SK-N-SH (cell line): ENCODE measurements around the gene ERBB2. TPM values are rescaled to one million over a fixed set of nuclear protein-coding genes. Genes with fewer than 3 reads are reported as not detected.

Source experiments
- CTCF ChIA-PET: fragments of 300-600, 350-600 bp; formaldehyde crosslinking; extraction: SDS; loops from one replicate; lab custom pipeline; 2021; lab: Yijun Ruan, JAX
- POLR2A ChIA-PET: fragments of 350-600 bp; sonication (Branson Sonifier 250); formaldehyde crosslinking; extraction: SDS; loops from one replicate; lab custom pipeline; 2020; ENCODE audit warnings: antibody characterized with exemption, inconsistent platforms; lab: Yijun Ruan, JAX
- DNase-seq: peaks from one replicate; pipeline ENCODE4 v3.0.0; 2012
- H2AFZ ChIP-seq: fragments of 200-600 bp; sonication (generic); 2 replicates; pipeline ENCODE4 v1.8.1; 2016; ENCODE audit warnings: antibody characterized with exemption, mild to moderate bottlenecking, low read depth
- H3F3A ChIP-seq: fragments of 200-600 bp; sonication (generic); replicated peaks from 2 replicates; pipeline ENCODE3; 2016; ENCODE audit warnings: antibody characterized with exemption, mild to moderate bottlenecking; ENCODE audit not compliant: insufficient read depth
- H3K27ac ChIP-seq, 2 experiments: fragments of 200-500 bp in 1 of 2; fragments of 200-600 bp in 1 of 2; sonication (Bioruptor generic) in 1 of 2; sonication (generic), shearing (Covaris generic) in 1 of 2; 2 replicates each; pipeline versions ENCODE4 v1.5.1 to v1.6.1; 2014 to 2016; ENCODE audit warnings: low read depth in 2 of 2, inconsistent platforms in 1 of 2, low read length in 1 of 2, mild to moderate bottlenecking in 1 of 2, mixed read lengths in 1 of 2
- H3K27me3 ChIP-seq: fragments of 200-600 bp; sonication (generic), shearing (Covaris generic); 2 replicates; pipeline ENCODE4 v1.6.1; 2016; ENCODE audit warnings: mixed run types; ENCODE audit not compliant: insufficient read depth
- H3K36me3 ChIP-seq, 2 experiments: fragments of 200-500 bp in 1 of 2; fragments of 200-600 bp in 1 of 2; sonication (Bioruptor generic) in 1 of 2; sonication (generic) in 1 of 2; replicated peaks in 1 of 2; 2 replicates each; pipeline versions ENCODE3 to v1.5.1; 2014 to 2016; ENCODE audit warnings: low read length in 1 of 2, mild to moderate bottlenecking in 1 of 2; ENCODE audit not compliant: insufficient read depth in 2 of 2, control insufficient read depth in 1 of 2
- H3K4me1 ChIP-seq, 2 experiments: fragments of 200-500 bp in 1 of 2; fragments of 200-600 bp in 1 of 2; sonication (Bioruptor generic) in 1 of 2; sonication (generic), shearing (Covaris generic) in 1 of 2; 2 replicates each; pipeline versions ENCODE4 v1.5.1 to v1.6.1; 2014 to 2016; ENCODE audit warnings: low read depth in 1 of 2, low read length in 1 of 2, mixed run types in 1 of 2; ENCODE audit not compliant: insufficient read depth in 2 of 2, control insufficient read depth in 1 of 2
- H3K4me2 ChIP-seq: fragments of 200-600 bp; sonication (generic), shearing (Covaris generic); 2 replicates; pipeline ENCODE4 v1.6.1; 2017; ENCODE audit warnings: mixed run types
- H3K4me3 ChIP-seq, 2 experiments: fragments of 200-500 bp in 1 of 2; fragments of 200-600 bp in 1 of 2; sonication (Bioruptor generic) in 1 of 2; sonication (generic), shearing (Covaris generic) in 1 of 2; 2 replicates each; pipeline versions ENCODE4 v1.5.1 to v1.8.1; 2014 to 2016; ENCODE audit warnings: low read depth in 2 of 2, inconsistent platforms in 1 of 2, low read length in 1 of 2, mild to moderate bottlenecking in 1 of 2, mixed read lengths in 1 of 2, moderate library complexity in 1 of 2
- H3K79me2 ChIP-seq: fragments of 200-600 bp; sonication (generic); 2 replicates; pipeline ENCODE4 v1.8.1; 2017; ENCODE audit warnings: mild to moderate bottlenecking; ENCODE audit not compliant: insufficient read depth
- H3K9ac ChIP-seq: fragments of 200-600 bp; sonication (generic); 2 replicates; pipeline ENCODE4 v1.6.1; 2017; ENCODE audit warnings: mixed run types
- H3K9me2 ChIP-seq: fragments of 200-600 bp; sonication (generic); 2 replicates; pipeline ENCODE4 v1.6.1; 2017; ENCODE audit warnings: mixed run types
- H3K9me3 ChIP-seq: fragments of 200-600 bp; sonication (generic); 2 replicates; pipeline ENCODE4 v1.6.1; 2017; ENCODE audit warnings: mixed run types, mild to moderate bottlenecking, moderate library complexity
- H4K20me1 ChIP-seq: fragments of 200-600 bp; sonication (generic); 2 replicates; pipeline ENCODE4 v1.6.1; 2017; ENCODE audit warnings: mild to moderate bottlenecking, mixed run types; ENCODE audit not compliant: insufficient read depth
- CHD2 ChIP-seq: fragments of 150-350 bp; IDR thresholded peaks from 2 replicates; pipeline ENCODE4 v1.6.1; 2018; ENCODE audit warnings: low read length; ENCODE audit not compliant: partially characterized antibody
- CTCF ChIP-seq: fragments of 200-600 bp; sonication (generic); IDR thresholded peaks from 2 replicates; pipeline ENCODE4 v1.6.1; 2017; ENCODE audit warnings: antibody characterized with exemption, mild to moderate bottlenecking, moderate library complexity
- FOXJ3 ChIP-seq: sonication (generic); formaldehyde crosslinking; IDR thresholded peaks from 2 replicates; pipeline ENCODE4 v1.5.1; 2020; ENCODE audit warnings: mild to moderate bottlenecking, missing genetic modification reagents
- IRF3 ChIP-seq: fragments of 150-350 bp; IDR thresholded peaks from 2 replicates; pipeline ENCODE4 v1.6.1; 2016; ENCODE audit warnings: mild to moderate bottlenecking, low read depth, low read length
- JUND ChIP-seq: IDR thresholded peaks from 2 replicates; pipeline ENCODE4 v1.4.0; 2012
- MEF2A ChIP-seq: IDR thresholded peaks from 2 replicates; pipeline ENCODE4 v1.4.0; 2012; ENCODE audit warnings: low read depth, borderline replicate concordance
- MXI1 ChIP-seq: IDR thresholded peaks from 2 replicates; pipeline ENCODE4 v1.6.1; 2012; ENCODE audit warnings: mild to moderate bottlenecking, low read depth, low read length, improper control_type of control experiment
- POLR2AphosphoS5 ChIP-seq: IDR thresholded peaks from 2 replicates; pipeline ENCODE4 v1.6.1; 2012; ENCODE audit warnings: low read depth, low read length
- RCOR1 ChIP-seq: fragments of 150-350 bp; IDR thresholded peaks from 2 replicates; pipeline ENCODE4 v1.6.1; 2017; ENCODE audit warnings: antibody characterized with exemption, low read length
- TAF1 ChIP-seq: IDR thresholded peaks from 2 replicates; pipeline ENCODE4 v1.6.1; 2012; ENCODE audit warnings: low read depth, mild to moderate bottlenecking, low read length, moderate library complexity, borderline replicate concordance
- USF1 ChIP-seq: IDR thresholded peaks from 2 replicates; pipeline ENCODE4 v1.4.0; 2012; ENCODE audit warnings: low read depth, borderline replicate concordance
- ZBTB33 ChIP-seq: IDR thresholded peaks from 2 replicates; pipeline ENCODE4 v1.4.0; 2012; ENCODE audit warnings: low read depth, borderline replicate concordance
- WGBS: methylation state at CpG from one replicate; pipeline ENCODE4 v1.1.6; 2017; ENCODE audit warnings: low lambda C conversion rate; 5-methylcytosine and 5-hydroxymethylcytosine counted together
- polyA plus RNA-seq, 3 experiments: library from polyadenylated mRNA; depleted of rRNA; stranded (reverse); fragments of >200 nt; gene quantifications; 2 replicates each; pipeline ENCODE4 v1.2.3, GENCODE V29; 2012

ERBB2 gene
- polyA plus RNA-seq, 1 of the 3 experiments (the other 2 are of a cell fraction): 1.9 TPM

- DNase-seq: peak; percentile 33
- Histone ChIP-seq H3K27ac (no peak within 1 kb of the TSS), H3F3A (no peaks in the 10 kb centered on the region), H3K79me2 (no peaks in the 10 kb centered on the region), H3K9me3 (no peaks in the 10 kb centered on the region), H3K4me2 (no peak within 1 kb of the TSS), H3K36me3 (no peaks in the 10 kb centered on the region), H3K4me3 (no peak within 1 kb of the TSS), H3K27me3 (0 out of 2 replicates have a peak, but pooled peaks cover under 1% of the 10 kb centered on the region), H4K20me1 (no peaks in the 10 kb centered on the region), H3K9ac (no peak within 1 kb of the TSS), H2AFZ (no peak within 1 kb of the TSS), H3K4me1 (no peaks in the 10 kb centered on the region), H3K9me2 (no peaks in the 10 kb centered on the region)
- TF ChIP-seq MXI1 (no peak), MEF2A (no peak), FOXJ3 (CRISPR knock-in tag) (no peak), CTCF (no peak), POLR2AphosphoS5 (no peak), TAF1 (no peak), IRF3 (no peak), JUND (no peak), RCOR1 (no peak), ZBTB33 (no peak), CHD2 (no peak), USF1 (no peak)
- ChIA-PET POLR2A (no interaction called here), CTCF (interaction anchor here (1.1 to 1.3 kb wide), 2 partner anchors 12 to 116 kb away, joined by 4 read pairs; no protein-coding TSS in a partner anchor)
- 56% methylated on average over 19 of the region's 34 CpGs for WGBS
Observed at GRCh38 chr17:39737760-39738567, 38.1 kb downstream of the ERBB2 start, which contains the start of gene GRB7. Gene GRB7, plus strand, starts transcription at chr17:39737938. Its CDS starts 4,364 bp downstream, at chr17:39742302.
